ENCODE measurements around the gene SPATS1. TPM values are rescaled to one million over a fixed set of nuclear protein-coding genes. Genes with fewer than 3 reads are reported as not detected.
"Not testable (repeated sequence)": the region's sequence is repeated elsewhere in the genome, so short reads cannot be mapped to it uniquely, and the experiment has no call there.

SPATS1 gene
- total RNA-seq, 2 experiments from 2014 or later = not detected

DNA sequence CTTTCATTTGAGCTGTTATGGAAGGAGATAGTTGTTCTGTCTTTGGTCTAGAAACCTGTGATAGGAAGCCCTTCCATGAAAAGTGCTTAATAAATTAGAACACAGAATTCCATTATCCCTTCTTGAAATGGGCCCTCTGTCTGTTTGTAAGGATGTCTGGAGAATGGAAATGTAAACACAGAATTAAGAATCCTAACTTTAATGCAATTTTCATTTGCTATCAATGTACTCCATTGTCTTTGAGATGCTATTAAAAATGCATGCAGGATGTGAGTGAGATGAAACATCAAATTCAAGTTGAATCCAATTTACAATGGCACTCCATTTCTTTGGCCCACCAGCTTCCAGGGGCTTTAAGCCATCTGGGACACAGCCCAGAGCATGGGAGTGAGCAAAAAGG, 15.4 kb upstream of the SPATS1 start:
- Mint-ChIP-seq H3K36me3 (no peaks in the 10 kb centered on the region), H3K27ac (no peak overlapping the region), H3K27me3 (peaks cover 19% of the 10 kb centered on the region), H3K4me1 (no peaks in the 10 kb centered on the region), H3K9me3 (no peaks in the 10 kb centered on the region), H3K4me3 (no peak overlapping the region)
- no peak for DNase-seq

DNA sequence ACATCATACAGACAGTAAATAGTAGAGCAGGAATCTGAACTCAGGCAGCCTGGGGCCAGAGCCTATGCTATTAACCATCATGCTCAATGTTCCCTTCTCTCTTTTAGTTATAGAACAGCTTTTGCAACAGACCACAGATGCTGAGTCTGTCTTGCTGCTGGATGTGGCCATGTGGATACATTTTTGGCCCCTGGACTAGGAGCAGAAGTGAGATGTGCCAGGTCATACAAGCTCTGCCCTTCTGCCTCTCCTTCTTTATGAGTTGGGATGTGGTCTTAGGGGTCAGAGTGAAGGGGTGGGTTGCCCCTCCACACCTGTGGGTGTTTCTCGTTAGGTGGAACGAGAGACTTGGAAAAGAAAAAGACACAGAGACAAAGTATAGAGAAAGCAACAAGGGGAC, 14.7 kb upstream of the SPATS1 start:
- no peak overlapping the region for H3K27ac Mint-ChIP-seq
- no peak overlapping the region for H3K4me3 Mint-ChIP-seq
- peaks cover 22% of the 10 kb centered on the region for H3K27me3 Mint-ChIP-seq
- no peaks in the 10 kb centered on the region for H3K36me3 Mint-ChIP-seq
- H3K9me3 Mint-ChIP-seq = no peaks in the 10 kb centered on the region
- H3K4me1 Mint-ChIP-seq = no peaks in the 10 kb centered on the region
- DNase-seq = no peak

DNA sequence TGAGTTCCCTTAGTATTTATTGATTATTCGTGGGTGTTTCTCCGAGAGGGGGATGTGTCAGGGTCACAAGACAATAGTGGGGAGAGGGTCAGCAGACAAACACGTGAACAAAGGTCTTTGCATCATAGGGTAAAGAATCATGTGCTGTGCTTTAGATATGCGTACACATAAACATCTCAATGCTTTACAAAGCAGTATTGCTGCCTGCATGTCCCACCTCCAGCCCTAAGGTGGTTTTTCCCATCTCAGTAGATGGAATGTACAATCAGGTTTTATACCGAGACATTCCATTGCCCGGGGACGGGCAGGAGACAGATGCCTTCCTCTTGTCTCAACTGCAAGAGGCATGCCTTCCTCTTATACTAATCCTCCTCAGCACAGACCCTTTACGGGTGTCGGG, 14.2 kb upstream of the SPATS1 start:
- not testable (repeated sequence) for H3K4me1 Mint-ChIP-seq, H3K36me3 Mint-ChIP-seq, DNase-seq, H3K27ac Mint-ChIP-seq, H3K4me3 Mint-ChIP-seq, H3K9me3 Mint-ChIP-seq
- peaks cover 22% of the 10 kb centered on the region for H3K27me3 Mint-ChIP-seq

DNA sequence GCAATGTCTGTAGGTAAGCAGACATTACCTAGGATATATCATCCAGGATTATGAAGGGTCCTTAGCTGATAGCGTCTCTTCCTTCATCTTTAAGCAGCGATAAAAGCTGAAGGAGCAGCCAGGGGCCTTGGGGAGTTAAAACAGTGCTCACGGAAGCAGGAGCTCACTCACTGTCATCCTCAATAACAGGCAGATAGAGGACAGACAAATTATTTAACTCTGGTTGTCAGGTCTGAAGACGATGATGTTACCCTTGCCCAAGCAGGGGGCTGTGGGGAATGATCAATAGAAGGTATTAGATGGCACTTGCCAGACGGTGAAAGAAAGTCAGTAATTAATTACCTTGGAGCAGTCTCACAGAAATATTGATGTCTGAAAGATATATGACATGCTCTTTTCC, 12.6 kb upstream of the SPATS1 start:
- no peak for DNase-seq
- Mint-ChIP-seq H3K9me3 (no peaks in the 10 kb centered on the region), H3K4me1 (no peaks in the 10 kb centered on the region), H3K4me3 (no peak overlapping the region), H3K27ac (no peak overlapping the region), H3K27me3 (peaks cover 22% of the 10 kb centered on the region), H3K36me3 (no peaks in the 10 kb centered on the region)

DNA sequence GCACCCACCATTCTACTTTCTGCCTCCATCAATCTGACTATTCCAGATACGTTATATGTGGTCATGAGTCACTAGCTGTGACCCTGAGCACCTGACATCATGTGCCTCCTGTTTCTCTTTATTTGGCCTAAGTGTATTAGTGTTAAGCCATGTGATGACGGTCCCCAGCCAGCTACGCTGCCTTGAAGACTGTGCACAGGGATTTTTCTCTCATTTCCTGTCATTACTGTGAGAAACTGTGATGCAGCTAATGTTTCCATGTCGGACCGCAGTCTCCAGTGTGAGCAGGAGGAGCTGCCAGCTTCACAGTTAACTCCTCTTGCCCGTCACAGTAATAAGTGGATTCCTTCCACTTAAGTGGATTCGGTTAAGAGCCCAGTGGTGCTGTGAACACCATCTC, 9.9 kb upstream of the SPATS1 start:
- no peaks in the 10 kb centered on the region for H3K36me3 Mint-ChIP-seq

DNA sequence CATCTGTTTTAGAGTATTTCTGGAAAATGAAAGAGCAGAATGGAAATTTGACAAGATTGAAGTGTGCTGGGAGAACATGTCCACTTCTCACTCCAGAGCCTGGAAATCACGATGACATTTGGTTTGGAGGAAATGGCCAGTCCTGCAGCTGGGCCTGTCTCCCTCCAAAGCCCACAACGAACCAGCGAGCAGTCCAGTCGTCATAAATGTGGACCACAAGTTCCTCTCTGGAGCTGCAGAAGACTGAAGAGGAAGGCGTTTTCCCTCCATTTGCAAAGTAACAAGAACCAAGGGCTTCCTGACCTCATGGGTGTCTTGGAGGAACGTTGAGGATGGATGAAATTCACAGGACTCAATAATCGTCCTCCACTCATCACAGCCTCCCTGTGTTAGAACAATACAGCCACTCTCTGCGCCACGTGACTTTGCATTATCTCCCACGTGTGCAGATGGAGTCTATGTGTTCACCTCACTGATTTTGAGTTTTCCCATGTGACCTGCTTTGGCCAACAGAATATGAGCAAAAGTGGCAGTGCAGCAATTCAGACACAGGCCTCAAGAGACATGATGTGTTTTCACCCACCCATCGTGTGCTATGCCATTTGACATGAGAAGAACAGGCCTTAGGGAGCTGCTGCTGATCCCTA, 9.1 kb upstream of the SPATS1 start:
- H3K4me3 Mint-ChIP-seq = no peak overlapping the region
- peaks cover 13% of the 10 kb centered on the region for H3K27me3 Mint-ChIP-seq
- no peaks in the 10 kb centered on the region for H3K36me3 Mint-ChIP-seq
- no peaks in the 10 kb centered on the region for H3K4me1 Mint-ChIP-seq
- no peak overlapping the region for H3K27ac Mint-ChIP-seq
- DNase-seq = no peak
- H3K9me3 Mint-ChIP-seq = no peaks in the 10 kb centered on the region

More for the DNA sequence above, 9.9 kb upstream of the SPATS1 start:
- Mint-ChIP-seq H3K27me3 (peaks cover 19% of the 10 kb centered on the region), H3K4me1 (no peaks in the 10 kb centered on the region), H3K4me3 (no peak overlapping the region), H3K9me3 (no peaks in the 10 kb centered on the region), H3K27ac (no peak overlapping the region)
- no peak for DNase-seq

DNA sequence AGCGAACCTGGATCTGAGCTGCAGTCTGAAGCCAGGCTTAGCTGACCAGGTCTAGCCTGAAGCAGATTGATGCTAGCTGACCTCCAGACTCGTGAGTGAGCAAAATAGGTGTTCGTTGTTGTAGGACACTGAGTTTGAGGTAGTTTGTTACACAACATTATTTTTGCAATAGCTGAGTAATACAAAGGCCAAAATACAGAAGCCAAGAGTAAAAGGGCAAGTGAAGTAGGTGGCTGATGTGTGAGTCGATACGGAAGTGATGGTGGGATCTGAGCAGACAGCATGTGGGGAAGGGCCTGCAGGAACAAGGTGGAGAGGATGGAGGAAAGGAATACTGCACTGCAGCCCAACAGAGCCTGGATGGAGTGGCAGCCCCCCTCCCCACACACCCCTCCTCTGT, 8.5 kb upstream of the SPATS1 start:
- H3K4me3 Mint-ChIP-seq = no peak overlapping the region
- no peaks in the 10 kb centered on the region for H3K9me3 Mint-ChIP-seq
- H3K27me3 Mint-ChIP-seq = peaks cover 8% of the 10 kb centered on the region
- H3K27ac Mint-ChIP-seq = no peak overlapping the region
- no peaks in the 10 kb centered on the region for H3K36me3 Mint-ChIP-seq
- no peak for DNase-seq
- H3K4me1 Mint-ChIP-seq = no peaks in the 10 kb centered on the region

DNA sequence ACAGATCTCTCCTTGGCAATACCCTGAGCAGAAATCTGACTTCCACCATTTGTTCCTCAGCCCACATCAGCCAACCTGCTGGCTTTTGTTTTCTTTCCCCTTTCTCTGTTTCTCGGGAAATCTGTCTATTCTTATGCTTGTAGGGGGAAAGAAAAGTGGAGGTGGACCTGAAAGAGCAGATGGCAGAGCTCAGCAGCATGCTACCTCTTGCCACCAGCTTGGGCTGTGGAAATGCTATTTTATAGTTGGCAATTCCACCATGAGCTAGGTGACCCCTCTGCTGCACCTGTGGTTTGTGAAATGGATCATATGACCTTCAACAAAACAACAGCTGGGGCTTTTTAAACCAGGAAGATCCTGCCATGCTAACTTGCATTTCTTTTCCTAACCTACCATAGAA, 6.8 kb upstream of the SPATS1 start:
- H3K27ac Mint-ChIP-seq = no peak overlapping the region
- H3K4me1 Mint-ChIP-seq = no peaks in the 10 kb centered on the region
- H3K9me3 Mint-ChIP-seq = no peaks in the 10 kb centered on the region
- H3K36me3 Mint-ChIP-seq = no peaks in the 10 kb centered on the region
- peaks cover 3% of the 10 kb centered on the region for H3K27me3 Mint-ChIP-seq
- DNase-seq = no peak
- no peak overlapping the region for H3K4me3 Mint-ChIP-seq

DNA sequence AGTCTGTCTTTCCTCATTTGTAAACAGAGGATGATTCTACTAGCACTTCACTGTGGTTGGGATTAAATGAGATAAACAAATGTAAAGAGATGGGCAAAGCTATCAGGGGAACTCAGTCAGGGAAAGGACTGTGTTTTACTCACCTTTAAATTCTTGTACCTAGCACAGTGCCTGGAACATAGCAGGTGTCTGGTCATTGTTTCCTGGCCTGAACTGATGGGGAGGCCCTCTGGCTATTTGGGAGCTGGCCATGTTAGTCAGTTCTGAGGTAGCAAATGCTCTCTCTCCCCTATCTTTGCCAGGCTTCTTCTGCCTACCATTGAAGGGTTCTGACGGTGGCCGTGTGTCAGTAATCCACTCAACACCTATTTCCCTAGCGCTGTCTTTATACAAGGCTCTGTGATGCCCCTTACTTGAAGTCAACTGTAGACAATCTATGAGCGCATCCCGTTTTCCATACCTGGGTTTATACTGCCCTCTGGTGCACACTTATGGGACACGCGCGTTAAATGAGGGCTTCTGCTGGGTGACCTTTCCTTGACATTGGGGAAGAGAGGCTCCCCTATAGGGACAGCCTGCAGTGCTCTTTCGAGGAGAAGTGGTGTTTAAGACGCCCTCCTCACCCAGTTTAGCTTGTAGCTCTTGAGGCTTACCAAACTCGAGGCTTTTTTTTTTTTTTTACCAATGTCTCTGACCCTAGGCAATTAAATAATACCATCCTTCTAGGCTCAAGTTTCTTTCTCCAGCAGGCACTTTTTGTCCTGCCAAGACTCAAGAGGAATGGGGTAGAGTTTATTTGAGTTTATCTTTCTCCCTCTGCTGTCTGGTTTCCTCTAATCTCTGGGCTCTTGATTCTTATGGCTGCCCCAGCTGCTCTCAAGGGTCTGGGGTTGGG, 4.0 kb upstream of the SPATS1 start:
- Mint-ChIP-seq H3K36me3 (no peaks in the 10 kb centered on the region), H3K9me3 (no peaks in the 10 kb centered on the region), H3K4me3 (no peak overlapping the region), H3K4me1 (no peaks in the 10 kb centered on the region), H3K27ac (no peak overlapping the region), H3K27me3 (peaks cover 27% of the 10 kb centered on the region)
- peak; percentile 57 for DNase-seq

DNA sequence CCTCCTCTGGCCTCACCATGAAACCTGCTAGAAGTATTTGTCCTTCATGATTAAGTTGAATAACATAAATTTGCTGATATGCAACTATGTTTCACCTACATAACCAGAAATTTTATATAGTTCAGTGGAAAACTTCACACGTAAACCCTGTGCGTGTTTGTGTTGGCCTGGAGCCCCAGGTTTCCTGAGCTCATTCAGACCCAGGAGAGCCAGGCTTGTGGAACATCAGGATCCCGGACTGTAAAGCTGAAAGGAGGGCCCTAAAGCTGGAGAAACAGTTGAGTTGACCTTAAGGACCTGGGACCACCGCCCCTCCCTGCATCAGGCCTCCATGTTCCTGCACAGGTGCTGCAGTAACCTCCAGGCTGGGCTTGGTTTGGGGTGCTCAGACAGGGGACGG, 3.1 kb upstream of the SPATS1 start:
- Mint-ChIP-seq H3K9me3 (no peaks in the 10 kb centered on the region), H3K27ac (no peak overlapping the region), H3K36me3 (no peaks in the 10 kb centered on the region), H3K4me1 (no peaks in the 10 kb centered on the region), H3K4me3 (no peak overlapping the region), H3K27me3 (peaks cover 35% of the 10 kb centered on the region)
- DNase-seq = no peak

DNA sequence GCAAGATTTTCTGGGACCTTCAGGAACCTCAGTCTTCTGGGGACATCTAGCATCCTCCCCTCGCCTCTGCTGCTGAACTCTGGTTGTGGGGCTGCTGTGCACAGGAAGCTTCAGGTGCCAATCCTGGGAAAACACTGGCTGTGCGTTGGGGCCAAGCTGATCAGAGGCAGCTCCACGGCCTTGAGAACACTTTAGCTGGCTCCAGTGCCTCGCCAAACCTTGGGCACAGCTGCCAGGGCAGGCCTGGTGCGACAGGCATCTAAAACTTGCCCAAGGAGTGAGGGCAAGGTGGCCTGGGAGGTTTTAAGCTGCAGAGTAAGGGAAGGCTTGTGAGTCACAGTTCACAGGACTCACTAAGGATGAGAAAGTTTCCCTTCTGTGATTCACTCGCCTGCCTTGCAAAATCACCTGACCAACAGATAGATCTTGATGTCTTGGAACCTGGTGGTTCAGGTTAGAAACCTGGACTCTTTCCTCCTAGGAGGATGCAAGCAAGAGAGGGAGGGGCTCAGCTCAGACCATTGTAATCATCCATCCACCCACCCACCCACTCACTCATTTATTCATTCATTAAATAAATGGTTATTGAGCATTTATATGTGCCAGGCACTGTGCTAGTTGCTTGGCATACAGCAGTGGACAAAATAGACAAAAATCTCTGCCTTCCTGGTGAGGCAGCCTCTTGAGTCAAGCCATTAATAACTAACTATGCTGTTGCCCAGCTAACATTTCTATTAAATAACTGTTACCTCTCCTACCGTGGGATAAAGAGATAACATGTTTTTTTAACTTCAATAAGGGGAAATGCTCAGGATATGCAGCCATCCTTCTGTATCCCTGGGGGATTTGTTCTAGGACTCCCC, 2.5 kb upstream of the SPATS1 start:
- H3K4me3 Mint-ChIP-seq = no peak overlapping the region
- no peaks in the 10 kb centered on the region for H3K4me1 Mint-ChIP-seq

DNA sequence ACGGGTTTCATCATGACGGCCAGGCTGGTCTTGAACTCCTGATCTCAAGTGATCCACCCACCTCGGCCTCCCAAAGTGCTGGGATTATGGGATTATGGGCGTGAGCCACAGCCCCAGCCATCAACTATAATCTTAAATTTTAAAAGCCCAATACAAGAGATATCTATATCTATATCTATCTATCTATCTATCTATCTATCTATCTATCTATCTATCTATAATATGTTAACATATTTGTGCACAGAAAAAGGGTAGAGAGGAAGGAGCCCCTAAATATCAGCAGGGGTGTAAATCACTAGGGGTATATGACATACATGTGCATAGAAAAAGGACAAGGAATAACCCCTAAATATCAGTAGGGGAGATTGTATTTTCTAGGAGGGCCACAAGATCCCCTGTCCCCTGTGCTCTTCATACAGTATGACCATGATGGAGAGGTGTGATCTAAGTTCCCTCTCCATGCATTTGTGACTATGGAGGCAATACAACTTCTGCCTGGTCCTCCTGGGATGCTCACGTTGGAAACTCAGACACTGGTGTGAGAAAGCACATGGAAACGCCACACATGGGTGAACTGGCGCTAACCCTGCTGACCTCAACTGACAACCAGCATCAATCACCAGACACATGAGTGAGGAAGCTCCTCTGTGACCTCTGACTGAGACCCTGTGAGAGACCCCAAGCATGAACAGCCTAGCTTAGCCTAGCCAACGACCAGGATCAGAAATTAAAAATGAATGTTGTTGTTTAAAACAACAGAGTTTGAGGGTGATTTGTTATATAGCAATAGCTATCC, 1.2 kb upstream of the SPATS1 start:
- Mint-ChIP-seq H3K27ac (no peak overlapping the region), H3K27me3 (peaks cover 40% of the 10 kb centered on the region), H3K9me3 (no peaks in the 10 kb centered on the region), H3K36me3 (no peaks in the 10 kb centered on the region), H3K4me3 (no peak overlapping the region), H3K4me1 (no peaks in the 10 kb centered on the region)
- no peak for DNase-seq

More for the DNA sequence above, 2.5 kb upstream of the SPATS1 start:
- no peak for DNase-seq
- no peaks in the 10 kb centered on the region for H3K36me3 Mint-ChIP-seq
- H3K27me3 Mint-ChIP-seq = peaks cover 40% of the 10 kb centered on the region
- H3K27ac Mint-ChIP-seq = no peak overlapping the region
- no peaks in the 10 kb centered on the region for H3K9me3 Mint-ChIP-seq

DNA sequence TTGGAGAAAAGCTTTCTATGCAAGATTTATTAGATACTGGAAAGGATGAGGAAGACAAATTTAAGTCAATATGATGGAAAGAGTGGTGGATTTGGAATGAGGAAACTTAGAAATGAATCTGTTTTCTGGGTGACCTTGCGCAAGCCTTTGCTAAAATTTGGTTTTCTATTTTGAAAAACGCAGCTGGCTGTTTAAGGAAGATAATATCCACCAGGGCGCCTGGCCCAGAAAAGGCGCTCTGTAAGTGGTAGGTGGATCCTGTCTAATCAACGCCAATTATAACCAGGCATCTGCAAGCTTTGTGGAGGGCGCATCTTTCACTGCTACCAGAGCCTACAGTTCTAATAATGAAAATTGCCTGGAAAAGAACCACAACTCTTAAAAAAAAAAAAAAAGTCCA, 398 bp upstream of the SPATS1 start:
- no peak overlapping the region for H3K4me3 Mint-ChIP-seq
- peaks cover 40% of the 10 kb centered on the region for H3K27me3 Mint-ChIP-seq
- H3K9me3 Mint-ChIP-seq = no peaks in the 10 kb centered on the region
- no peaks in the 10 kb centered on the region for H3K36me3 Mint-ChIP-seq
- no peak for DNase-seq
- no peaks in the 10 kb centered on the region for H3K4me1 Mint-ChIP-seq
- no peak overlapping the region for H3K27ac Mint-ChIP-seq

DNA sequence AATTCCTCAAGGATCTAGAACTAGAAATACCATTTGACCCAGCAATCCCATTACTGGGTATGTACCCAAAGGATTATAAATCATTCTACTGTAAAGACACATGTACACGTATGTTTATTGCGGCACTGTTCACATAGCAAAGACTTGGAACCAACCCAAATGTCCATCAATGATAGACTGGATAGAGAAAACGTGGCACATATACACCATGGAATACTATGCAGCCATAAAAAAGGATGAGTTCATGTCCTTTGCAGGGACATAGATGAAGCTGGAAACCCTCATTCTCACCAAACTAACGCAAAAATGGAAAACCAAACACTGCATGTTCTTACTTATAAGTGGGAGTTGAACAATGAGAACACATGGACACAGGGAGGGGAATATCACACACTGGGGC, 4.4 kb downstream of the SPATS1 start:
- not testable (repeated sequence) for H3K36me3 Mint-ChIP-seq, H3K27ac Mint-ChIP-seq, H3K4me3 Mint-ChIP-seq

More for the DNA sequence above, 4.4 kb downstream of the SPATS1 start:
- not testable (repeated sequence) for DNase-seq, H3K4me1 Mint-ChIP-seq, H3K9me3 Mint-ChIP-seq
- peaks cover 34% of the 10 kb centered on the region for H3K27me3 Mint-ChIP-seq
